NCI-H187 treated with DMSO at 0.1 percent for 48 hours (cell line): ENCODE measurements around the gene MRPL57.
"Not testable (repeated sequence)": the region's sequence is repeated elsewhere in the genome, so short reads cannot be mapped to it uniquely, and the experiment has no call there.

Experiments used
- DNase-seq: peaks from one replicate; lab custom pipeline; 2025; lab: John Stamatoyannopoulos, UW

Gene MRPL57

DNA sequence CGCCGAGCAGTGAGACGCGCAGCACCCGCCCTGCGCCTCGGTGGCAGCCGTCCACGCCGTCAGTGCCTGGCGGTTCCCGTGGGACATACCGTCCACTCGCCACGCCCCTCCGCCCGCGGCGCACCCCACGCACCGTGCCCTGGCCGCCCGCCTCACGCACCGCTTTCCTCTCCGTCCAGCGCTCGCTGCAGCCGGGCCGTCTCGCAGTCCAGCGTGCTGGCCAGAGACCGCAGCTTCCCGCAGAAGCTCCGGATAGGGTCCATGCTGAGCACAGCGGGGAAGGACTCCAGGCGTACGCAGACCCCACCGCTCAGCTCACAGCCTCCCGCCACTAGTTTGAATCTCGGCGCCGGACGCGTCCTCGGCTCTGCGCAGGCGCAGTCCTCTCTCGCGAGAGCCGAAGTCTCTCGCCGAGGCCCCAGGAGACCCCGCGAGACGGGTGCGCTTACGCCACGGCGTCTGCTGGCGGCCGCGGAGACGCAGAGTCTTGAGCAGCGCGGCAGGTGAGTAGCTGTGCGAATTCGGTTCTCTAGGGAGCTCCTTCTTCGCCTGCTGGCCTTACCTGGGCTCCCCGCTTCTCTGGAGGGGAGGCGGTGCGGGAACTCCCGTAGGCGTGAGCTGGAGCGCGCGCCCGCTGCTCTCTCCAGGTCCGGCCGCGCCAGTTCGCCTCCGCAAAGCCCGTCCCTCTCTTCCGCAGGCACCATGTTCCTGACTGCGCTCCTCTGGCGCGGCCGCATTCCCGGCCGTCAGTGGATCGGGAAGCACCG lies at the start of gene MRPL57, which contains the start of gene SKA3:
MRPL57 (plus strand) TSS at position 444 of the 767 bp plus-strand sequence; CDS start at position 703, 259 bp downstream.
SKA3 (minus strand) TSS at position 338 of the 767 bp plus-strand sequence; CDS start at position 263, 75 bp downstream.
- peak; percentile 25 for DNase-seq

- no peak for DNase-seq
Measured at GRCh38 chr13:21130116-21130515, 46.3 kb upstream of the MRPL57 start.

DNA sequence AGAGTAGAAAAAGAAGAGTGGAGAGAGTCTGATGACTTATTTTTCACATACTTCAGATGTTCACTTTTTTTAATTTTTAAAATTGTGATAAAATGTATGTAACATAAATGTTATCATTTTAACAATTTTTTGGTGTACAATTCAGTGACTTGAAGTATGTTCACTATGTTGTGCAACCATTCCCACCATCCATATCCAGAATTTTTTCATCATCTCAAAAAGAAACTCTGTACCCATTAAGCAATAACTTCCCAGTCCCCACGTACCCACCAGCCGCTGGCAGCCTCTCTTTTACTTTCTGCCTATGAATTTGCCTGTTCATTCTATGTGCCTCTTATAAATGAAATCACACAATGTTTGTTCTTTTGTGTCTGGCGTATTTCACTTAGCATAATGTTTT lies 43.4 kb upstream of the MRPL57 start:
- no peak for DNase-seq

DNA sequence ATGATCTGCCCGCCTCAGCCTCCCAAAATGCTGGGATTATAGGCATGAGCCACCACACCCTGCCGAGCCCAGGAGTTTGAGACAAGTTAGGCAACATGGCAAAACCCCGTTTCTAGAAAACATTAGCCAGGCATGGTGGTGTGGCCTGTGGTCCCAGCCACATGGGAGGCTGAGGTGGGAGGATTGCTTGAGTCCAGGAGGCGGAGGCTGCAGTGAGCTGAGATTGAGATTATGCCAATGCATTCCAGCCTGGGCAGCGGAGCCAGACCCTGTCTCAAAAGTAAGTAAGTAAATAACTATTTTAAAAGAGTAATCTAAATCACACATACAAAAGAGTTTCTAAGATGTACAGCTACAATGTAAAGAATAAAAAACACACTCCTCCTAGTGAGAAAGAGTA lies 42.0 kb upstream of the MRPL57 start:
- DNase-seq: no peak

- DNase-seq: not testable (repeated sequence)
Measured at GRCh38 chr13:21135833-21136232, 40.6 kb upstream of the MRPL57 start.

DNA sequence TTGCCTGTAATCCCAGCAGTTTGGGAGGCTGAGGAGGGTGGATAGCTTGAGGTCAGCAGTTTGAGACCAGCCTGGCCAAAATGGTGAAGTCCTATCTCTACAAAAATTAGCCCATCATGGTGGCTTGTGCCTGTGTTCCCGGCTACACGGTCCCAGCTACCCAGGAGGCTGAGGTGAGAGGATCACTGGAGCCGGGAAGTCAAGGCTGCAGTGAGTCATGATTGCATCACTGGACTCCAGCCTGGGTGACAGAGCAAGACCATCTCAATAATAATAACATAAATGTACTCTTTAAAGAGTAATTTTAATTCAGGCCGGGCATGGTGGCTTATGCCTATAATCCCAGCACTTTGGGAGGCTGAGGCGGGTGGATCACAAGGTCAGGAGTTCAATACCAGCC lies 38.8 kb upstream of the MRPL57 start:
- no peak for DNase-seq

GRCh38 chr13:21138561-21138960 lies 37.9 kb upstream of the MRPL57 start:
- no peak for DNase-seq

DNA sequence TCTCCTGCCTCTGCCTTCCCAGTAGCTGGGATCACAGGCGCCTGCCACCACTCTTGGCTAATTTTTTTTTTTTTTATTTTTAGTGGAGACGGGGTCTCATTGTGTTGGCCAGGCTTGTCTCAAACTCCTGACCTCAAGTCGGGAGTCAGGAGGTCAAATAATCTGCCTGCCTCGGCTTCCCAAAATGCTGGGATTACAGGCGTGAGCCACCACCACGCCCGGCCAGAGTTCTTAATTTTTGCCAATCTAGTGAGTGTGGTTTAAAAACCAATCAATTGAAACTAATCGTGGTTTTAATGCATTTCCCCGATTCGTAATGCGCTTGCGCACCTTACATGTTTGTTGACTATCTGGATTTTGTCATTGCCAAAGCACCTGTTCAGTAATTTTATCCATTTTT lies 37.1 kb upstream of the MRPL57 start:
- no peak for DNase-seq

GRCh38 chr13:21142766-21143165 lies 33.7 kb upstream of the MRPL57 start:
- DNase-seq: no peak

- DNase-seq: no peak
Measured at GRCh38 chr13:21147827-21148226, 28.6 kb upstream of the MRPL57 start.

GRCh38 chr13:21148557-21149258 lies 27.8 kb upstream of the MRPL57 start:
- DNase-seq: no peak

- no peak for DNase-seq
Measured at GRCh38 chr13:21149568-21149967, 26.9 kb upstream of the MRPL57 start.

DNA sequence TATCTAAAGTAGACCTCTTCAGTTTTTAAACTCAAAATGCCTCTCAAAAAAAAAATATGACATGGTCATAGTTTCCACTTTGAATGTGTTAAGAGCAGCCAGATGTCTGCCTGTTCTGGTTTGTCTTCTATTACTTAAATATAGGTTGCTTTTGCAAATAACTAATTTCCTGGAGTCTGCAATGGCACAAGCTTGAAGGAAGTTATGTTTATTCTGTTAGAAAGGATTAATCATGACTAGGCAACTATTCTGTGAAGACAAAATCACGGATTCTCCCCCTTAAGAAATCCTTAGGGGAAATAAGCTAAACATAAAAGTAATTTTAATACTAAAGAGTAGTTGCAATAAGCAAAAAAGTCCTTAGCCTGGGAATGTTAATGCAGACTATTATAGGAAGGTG lies 26.4 kb upstream of the MRPL57 start:
- DNase-seq: no peak

- no peak for DNase-seq
Measured at GRCh38 chr13:21152251-21152899, 24.1 kb upstream of the MRPL57 start.

DNA sequence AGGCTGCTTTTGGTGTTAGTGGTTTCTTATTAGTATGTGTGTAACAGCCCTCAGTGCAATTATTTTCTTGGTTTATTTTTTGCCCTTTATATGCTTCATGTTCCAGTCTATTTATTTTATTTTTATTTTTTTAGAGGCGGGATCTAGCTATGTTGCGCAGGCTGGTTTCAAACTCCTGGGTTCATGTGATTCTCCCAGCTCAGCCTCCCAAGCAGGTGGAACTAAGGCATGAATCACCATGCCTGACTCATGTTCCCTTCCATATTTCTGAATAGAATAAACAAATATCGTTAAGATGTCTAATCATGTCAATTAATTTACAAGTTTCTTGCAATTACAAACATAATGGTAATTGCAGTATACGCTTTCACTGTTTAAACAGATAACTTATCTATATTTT lies 11.8 kb upstream of the MRPL57 start:
- no peak for DNase-seq

DNA sequence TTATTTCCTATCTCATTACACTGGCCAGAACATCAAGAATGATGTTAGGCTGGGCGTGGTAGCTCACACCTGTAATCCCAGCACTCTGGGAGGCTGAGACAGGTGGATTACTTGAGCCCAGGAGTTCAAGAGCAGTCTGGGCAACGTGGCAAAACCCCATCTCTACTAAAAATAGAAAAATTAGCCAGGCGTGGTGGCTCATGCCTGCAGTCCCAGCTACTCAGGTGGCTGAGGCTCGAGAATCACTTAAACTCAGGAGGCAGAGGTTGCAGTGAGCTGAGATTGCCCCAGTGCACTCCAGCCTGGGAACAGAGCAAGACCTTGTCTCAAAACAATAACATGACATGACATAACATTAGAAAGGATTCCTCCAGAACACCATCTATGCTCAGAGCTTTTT lies 10.9 kb upstream of the MRPL57 start:
- DNase-seq: not testable (repeated sequence)

DNA sequence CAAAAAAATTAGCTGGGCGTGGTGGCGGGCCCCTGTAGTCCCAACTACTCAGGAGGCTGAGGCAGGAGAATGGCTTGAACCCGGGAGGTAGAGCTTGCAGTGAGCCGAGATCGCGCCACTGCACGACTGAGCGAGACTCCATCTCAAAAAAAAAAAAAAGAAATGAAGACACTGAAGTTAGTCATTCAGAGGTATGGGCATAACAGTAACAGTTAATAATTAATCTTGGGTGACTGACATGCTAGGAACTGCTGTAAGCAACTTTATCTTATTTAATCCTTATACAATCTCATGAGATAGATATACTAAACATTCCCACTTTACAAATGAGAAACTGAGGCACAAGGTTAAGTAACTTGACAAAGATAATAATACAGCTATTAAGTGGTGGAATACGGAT lies 5.0 kb upstream of the MRPL57 start:
- no peak for DNase-seq

- DNase-seq: not testable (repeated sequence)
Measured at GRCh38 chr13:21173767-21174166, 2.7 kb upstream of the MRPL57 start.

- no peak for DNase-seq
Measured at GRCh38 chr13:21175656-21176214, 723 bp upstream of the MRPL57 start.

GRCh38 chr13:21176982-21177284 lies 475 bp downstream of the MRPL57 start:
- DNase-seq: no peak

- no peak for DNase-seq
Measured at GRCh38 chr13:21181671-21182070, 5.2 kb downstream of the MRPL57 start.

DNA sequence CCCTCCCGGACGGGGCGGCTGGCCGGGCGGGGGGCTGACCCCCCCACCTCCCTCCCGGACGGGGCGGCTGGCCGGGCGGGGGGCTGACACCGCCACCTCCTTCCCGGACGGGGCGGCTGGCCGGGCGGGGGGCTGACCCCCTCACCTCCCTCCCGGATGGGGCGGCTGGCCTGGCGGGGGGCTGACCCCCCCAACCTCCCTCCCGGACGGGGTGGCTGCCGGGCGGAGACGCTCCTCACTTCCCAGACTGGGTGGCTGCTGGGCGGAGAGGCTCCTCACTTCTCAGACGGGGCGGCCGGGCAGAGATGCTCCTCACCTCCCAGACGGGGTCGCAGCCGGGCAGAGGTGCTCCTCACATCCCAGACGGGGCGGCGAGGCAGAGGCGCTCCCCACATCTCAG lies 10.0 kb downstream of the MRPL57 start:
- DNase-seq: not testable (repeated sequence)

DNA sequence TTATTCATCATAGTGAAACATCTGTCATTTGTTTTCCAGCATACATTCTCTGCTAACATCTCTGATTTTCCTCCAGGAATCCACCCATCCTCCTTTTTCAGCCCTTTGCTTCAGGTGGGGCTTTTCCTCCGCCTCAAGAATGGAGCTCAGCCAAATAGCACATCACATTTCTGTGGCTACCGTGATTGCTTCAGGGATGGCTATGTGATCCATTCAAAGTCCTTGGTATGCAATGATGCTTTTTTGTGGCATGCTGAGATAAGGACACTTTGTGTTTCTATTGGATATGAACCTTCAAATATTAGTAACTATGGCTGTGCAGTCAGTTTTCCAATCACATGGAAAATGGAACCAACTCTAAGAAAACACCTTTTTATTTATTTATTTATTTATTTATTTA lies 18.3 kb downstream of the MRPL57 start:
- not testable (repeated sequence) for DNase-seq
